ENCODE results near the gene SASH1. TPM values are rescaled to one million over a fixed set of nuclear protein-coding genes. Genes with fewer than 3 reads are reported as not detected.

Gene SASH1
- total RNA-seq, 1 experiment from 2014 or later, result 11.7 TPM

DNA sequence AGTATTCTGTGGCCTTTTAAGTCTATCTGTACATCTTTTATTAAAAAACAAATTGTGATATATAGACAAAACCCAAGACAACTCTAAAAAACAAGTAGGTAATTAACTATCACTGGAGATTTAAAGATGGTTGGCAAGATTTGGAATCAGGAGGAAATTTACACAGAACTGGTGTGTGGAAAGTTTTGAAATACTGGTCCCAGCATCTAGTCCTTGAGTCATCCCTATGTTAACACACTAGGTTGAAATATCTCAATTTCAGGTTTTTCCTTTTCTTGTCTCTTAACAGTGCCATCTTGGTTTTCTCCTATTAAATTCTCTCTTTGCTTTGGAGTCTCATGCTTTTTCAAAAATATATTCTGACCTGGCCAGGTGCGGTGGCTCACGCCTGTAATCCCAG, 27.5 kb downstream of the SASH1 start:
- DNase-seq (ENCODE audit: low read depth, low spot score), result no peak
- Histone ChIP-seq H3K27me3 (ENCODE audit: insufficient read depth, low read length) (no peaks in the 10 kb centered on the region), H3K9me3 (ENCODE audit: control insufficient read depth in 1 of 2, insufficient read depth in 1 of 2, low read depth in 1 of 2, low read length in 2 of 2) (no peaks in the 10 kb centered on the region), H3K4me3 (replicated peaks in 1 of 2; ENCODE audit: low read depth in 1 of 2, low read length in 2 of 2) (no peak overlapping the region), H3K27ac (ENCODE audit: low read depth, low read length) (no peak overlapping the region), H3K4me2 (ENCODE audit: low read length) (no peak overlapping the region), H3K36me3 (ENCODE audit: control insufficient read depth in 1 of 2, insufficient read depth in 2 of 2, low read length in 2 of 2) (no peaks in the 10 kb centered on the region), H3K79me2 (ENCODE audit: insufficient read depth, low read length) (no peaks in the 10 kb centered on the region), H4K20me1 (ENCODE audit: insufficient read depth) (no peaks in the 10 kb centered on the region), H3K9ac (ENCODE audit: low read length) (no peak overlapping the region), H2AFZ (ENCODE audit: low read depth, low read length, poor library complexity, severe bottlenecking) (no peak overlapping the region), H3K4me1 (ENCODE audit: control insufficient read depth in 1 of 2, insufficient read depth in 2 of 2, low read length in 2 of 2) (no peaks in the 10 kb centered on the region), H3K9me2 (ENCODE audit: insufficient read depth) (no peaks in the 10 kb centered on the region)
- ChIA-PET RAD21 (ENCODE audit: low non-redundant PET in 1 of 2, low total read pairs in 2 of 2, uncharacterized antibody in 2 of 2, unreplicated experiment in 2 of 2) (no interaction called here), POLR2A (no interaction called here), CTCF (no interaction called here)
- BruUV-seq (replicated peaks), result no TSS peak
- intact Hi-C loops (cut with micrococcal nuclease), result no loop called here
- TF ChIP-seq POLR2AphosphoS5 (IDR thresholded peaks at IDR 0.05; ENCODE audit: low read depth, low read length) (no peak), ZFX (IDR thresholded peaks at IDR 0.05) (no peak), ZNF274 (IDR thresholded peaks at IDR 0.05; ENCODE audit: low read depth, low read length) (no peak), RAD21 (IDR thresholded peaks at IDR 0.05; ENCODE audit: low read depth) (no peak)
- TF ChIP-seq, protein P1, sequence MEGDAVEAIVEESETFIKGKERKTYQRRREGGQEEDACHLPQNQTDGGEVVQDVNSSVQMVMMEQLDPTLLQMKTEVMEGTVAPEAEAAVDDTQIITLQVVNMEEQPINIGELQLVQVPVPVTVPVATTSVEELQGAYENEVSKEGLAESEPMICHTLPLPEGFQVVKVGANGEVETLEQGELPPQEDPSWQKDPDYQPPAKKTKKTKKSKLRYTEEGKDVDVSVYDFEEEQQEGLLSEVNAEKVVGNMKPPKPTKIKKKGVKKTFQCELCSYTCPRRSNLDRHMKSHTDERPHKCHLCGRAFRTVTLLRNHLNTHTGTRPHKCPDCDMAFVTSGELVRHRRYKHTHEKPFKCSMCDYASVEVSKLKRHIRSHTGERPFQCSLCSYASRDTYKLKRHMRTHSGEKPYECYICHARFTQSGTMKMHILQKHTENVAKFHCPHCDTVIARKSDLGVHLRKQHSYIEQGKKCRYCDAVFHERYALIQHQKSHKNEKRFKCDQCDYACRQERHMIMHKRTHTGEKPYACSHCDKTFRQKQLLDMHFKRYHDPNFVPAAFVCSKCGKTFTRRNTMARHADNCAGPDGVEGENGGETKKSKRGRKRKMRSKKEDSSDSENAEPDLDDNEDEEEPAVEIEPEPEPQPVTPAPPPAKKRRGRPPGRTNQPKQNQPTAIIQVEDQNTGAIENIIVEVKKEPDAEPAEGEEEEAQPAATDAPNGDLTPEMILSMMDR (IDR thresholded peaks at IDR 0.05 in 2 of 3, conservative IDR thresholded peaks at IDR 0.05 in 1 of 3; ENCODE audit: borderline replicate concordance in 1 of 3, insufficient read depth in 1 of 3, low read depth in 2 of 3, low read length in 2 of 3), result no peak
- TF ChIP-seq, protein P2, sequence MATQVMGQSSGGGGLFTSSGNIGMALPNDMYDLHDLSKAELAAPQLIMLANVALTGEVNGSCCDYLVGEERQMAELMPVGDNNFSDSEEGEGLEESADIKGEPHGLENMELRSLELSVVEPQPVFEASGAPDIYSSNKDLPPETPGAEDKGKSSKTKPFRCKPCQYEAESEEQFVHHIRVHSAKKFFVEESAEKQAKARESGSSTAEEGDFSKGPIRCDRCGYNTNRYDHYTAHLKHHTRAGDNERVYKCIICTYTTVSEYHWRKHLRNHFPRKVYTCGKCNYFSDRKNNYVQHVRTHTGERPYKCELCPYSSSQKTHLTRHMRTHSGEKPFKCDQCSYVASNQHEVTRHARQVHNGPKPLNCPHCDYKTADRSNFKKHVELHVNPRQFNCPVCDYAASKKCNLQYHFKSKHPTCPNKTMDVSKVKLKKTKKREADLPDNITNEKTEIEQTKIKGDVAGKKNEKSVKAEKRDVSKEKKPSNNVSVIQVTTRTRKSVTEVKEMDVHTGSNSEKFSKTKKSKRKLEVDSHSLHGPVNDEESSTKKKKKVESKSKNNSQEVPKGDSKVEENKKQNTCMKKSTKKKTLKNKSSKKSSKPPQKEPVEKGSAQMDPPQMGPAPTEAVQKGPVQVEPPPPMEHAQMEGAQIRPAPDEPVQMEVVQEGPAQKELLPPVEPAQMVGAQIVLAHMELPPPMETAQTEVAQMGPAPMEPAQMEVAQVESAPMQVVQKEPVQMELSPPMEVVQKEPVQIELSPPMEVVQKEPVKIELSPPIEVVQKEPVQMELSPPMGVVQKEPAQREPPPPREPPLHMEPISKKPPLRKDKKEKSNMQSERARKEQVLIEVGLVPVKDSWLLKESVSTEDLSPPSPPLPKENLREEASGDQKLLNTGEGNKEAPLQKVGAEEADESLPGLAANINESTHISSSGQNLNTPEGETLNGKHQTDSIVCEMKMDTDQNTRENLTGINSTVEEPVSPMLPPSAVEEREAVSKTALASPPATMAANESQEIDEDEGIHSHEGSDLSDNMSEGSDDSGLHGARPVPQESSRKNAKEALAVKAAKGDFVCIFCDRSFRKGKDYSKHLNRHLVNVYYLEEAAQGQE (IDR thresholded peaks at IDR 0.05; ENCODE audit: low read depth), result no peak
- TF ChIP-seq, protein P3, sequence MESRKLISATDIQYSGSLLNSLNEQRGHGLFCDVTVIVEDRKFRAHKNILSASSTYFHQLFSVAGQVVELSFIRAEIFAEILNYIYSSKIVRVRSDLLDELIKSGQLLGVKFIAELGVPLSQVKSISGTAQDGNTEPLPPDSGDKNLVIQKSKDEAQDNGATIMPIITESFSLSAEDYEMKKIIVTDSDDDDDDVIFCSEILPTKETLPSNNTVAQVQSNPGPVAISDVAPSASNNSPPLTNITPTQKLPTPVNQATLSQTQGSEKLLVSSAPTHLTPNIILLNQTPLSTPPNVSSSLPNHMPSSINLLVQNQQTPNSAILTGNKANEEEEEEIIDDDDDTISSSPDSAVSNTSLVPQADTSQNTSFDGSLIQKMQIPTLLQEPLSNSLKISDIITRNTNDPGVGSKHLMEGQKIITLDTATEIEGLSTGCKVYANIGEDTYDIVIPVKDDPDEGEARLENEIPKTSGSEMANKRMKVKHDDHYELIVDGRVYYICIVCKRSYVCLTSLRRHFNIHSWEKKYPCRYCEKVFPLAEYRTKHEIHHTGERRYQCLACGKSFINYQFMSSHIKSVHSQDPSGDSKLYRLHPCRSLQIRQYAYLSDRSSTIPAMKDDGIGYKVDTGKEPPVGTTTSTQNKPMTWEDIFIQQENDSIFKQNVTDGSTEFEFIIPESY (IDR thresholded peaks at IDR 0.05; ENCODE audit: extremely low read depth, insufficient replicate concordance, low read length), result no peak
- TF ChIP-seq, protein P4, sequence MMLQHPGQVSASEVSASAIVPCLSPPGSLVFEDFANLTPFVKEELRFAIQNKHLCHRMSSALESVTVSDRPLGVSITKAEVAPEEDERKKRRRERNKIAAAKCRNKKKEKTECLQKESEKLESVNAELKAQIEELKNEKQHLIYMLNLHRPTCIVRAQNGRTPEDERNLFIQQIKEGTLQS (IDR thresholded peaks at IDR 0.05), result no peak
- ATAC-seq, result no peak
